Ectodermal cell (in vitro differentiated cells): ENCODE results near the gene GRIK1.

Experiments used
- H3K27ac ChIP-seq: 2 replicates; pipeline ENCODE4 v1.7.0; 2013; ENCODE audit warnings: mild to moderate bottlenecking, low read depth, low read length; ENCODE audit not compliant: insufficient read depth, poor library complexity, severe bottlenecking
- H3K27me3 ChIP-seq: 2 replicates; pipeline ENCODE4 v1.7.0; 2013; ENCODE audit warnings: mild to moderate bottlenecking, low read length; ENCODE audit not compliant: insufficient read depth, control insufficient read depth, poor library complexity, severe bottlenecking
- H3K36me3 ChIP-seq: one replicate; pipeline ENCODE4 v1.7.0; 2013; ENCODE audit warnings: low read length; ENCODE audit not compliant: control insufficient read depth, insufficient read depth
- H3K4me1 ChIP-seq: one replicate; pipeline ENCODE4 v1.7.0; 2013; ENCODE audit warnings: low read length; ENCODE audit not compliant: control insufficient read depth, insufficient read depth
- H3K4me3 ChIP-seq: 2 replicates; pipeline ENCODE4 v1.7.0; 2013; ENCODE audit warnings: low read depth, low read length, control low read depth; ENCODE audit not compliant: insufficient read depth
- H3K9me3 ChIP-seq: 2 replicates; pipeline ENCODE4 v1.7.0; 2013; ENCODE audit warnings: mild to moderate bottlenecking, low read length, moderate library complexity; ENCODE audit not compliant: control insufficient read depth
- WGBS, 2 experiments: methylation state at CpG; one replicate each; pipeline ENCODE4 v1.1.7; 2013; ENCODE audit warnings: missing lambda C conversion rate in 2 of 2; 5-methylcytosine and 5-hydroxymethylcytosine counted together

GRIK1 gene

DNA sequence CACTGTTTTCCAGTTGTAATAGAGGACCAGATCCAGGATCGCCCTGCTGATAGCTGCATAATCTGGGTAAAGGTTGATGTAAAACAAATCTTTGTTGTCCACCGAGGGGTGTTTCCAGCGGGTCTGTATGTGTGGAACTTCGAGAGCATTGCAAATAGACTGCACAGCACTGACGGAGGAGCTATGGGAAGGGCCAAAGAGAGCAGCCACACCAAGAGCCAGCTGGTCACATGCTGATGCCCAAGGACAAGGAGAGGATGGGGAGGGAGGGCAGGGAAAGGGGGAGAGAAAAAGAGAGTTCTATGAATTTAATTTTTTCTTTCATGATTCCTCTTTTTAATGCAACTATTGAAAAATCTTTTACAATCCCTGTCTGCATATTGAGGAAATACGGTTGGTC is 250.0 kb downstream of the GRIK1 start:
- Histone ChIP-seq H3K27ac (no peak overlapping the region), H3K9me3 (no peaks in the 10 kb centered on the region), H3K36me3 (no peaks in the 10 kb centered on the region), H3K4me3 (no peak overlapping the region), H3K4me1 (no peaks in the 10 kb centered on the region), H3K27me3 (no peaks in the 10 kb centered on the region)
- WGBS, 2 experiments = 90 to 93% methylated on average over 5 to 6 of the region's 6 CpGs

DNA sequence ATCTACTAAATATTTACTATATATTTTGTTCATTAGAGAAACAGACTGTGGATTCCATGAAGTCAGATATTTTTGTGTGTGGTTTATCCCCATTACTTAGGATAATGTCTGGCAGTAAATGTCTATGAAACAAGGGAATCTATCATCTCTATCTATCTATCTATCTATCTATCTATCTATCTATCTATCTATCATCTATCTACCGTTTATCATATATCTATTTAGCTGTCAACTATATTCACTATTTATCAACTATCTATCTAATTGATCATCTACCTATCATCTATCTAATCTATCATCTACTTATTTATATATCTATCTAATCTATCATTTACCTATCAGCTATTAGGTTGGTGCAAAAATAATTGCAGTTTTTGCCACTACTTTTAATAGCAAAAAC is 255.7 kb downstream of the GRIK1 start:
- H3K4me3 ChIP-seq = no peak overlapping the region
- no peaks in the 10 kb centered on the region for H3K27me3 ChIP-seq
- H3K9me3 ChIP-seq = no peaks in the 10 kb centered on the region
- 91 to 97% methylated on average over 1 of the region's 1 CpG for WGBS, 2 experiments
- H3K4me1 ChIP-seq = no peaks in the 10 kb centered on the region
- no peak overlapping the region for H3K27ac ChIP-seq
- H3K36me3 ChIP-seq = no peaks in the 10 kb centered on the region

- WGBS, 2 experiments = 89 to 96% methylated on average over 3 of the region's 3 CpGs
- H3K27me3 ChIP-seq = no peaks in the 10 kb centered on the region
Observed at GRCh38 chr21:29682800-29683199, 257.0 kb downstream of the GRIK1 start.

DNA sequence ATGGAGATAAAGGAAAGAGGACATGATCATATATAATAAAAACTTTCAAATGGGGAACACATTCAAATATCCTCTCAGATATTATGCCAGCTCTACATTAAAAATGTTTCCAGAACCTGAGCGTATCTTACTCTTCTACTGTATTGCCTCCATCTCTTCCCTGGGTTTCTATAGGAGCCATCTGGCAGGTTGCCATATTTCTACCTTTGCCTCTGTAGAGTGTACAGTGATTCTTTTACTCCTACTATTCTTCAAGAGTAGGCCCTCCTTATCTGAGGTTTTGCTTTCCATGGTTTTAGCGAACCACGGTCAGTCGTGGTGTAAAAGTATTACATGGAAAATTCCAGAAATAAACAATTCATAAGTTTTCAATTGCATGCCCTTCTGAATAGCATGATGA is 259.5 kb downstream of the GRIK1 start:
- 84 to 85% methylated on average over 4 of the region's 4 CpGs for WGBS, 2 experiments
- H3K9me3 ChIP-seq = no peaks in the 10 kb centered on the region

More at GRCh38 chr21:29682800-29683199, 257.0 kb downstream of the GRIK1 start:
- H3K36me3 ChIP-seq = no peaks in the 10 kb centered on the region
- H3K4me3 ChIP-seq = no peak overlapping the region
- no peaks in the 10 kb centered on the region for H3K4me1 ChIP-seq
- H3K27ac ChIP-seq = no peak overlapping the region
- no peaks in the 10 kb centered on the region for H3K9me3 ChIP-seq

GRCh38 chr21:29678626-29679025 is 261.2 kb downstream of the GRIK1 start:
- 93 to 98% methylated on average over 1 of the region's 1 CpG for WGBS, 2 experiments
- H3K4me3 ChIP-seq = no peak overlapping the region
- no peaks in the 10 kb centered on the region for H3K27me3 ChIP-seq
- no peak overlapping the region for H3K27ac ChIP-seq
- no peaks in the 10 kb centered on the region for H3K9me3 ChIP-seq
- no peaks in the 10 kb centered on the region for H3K4me1 ChIP-seq
- no peaks in the 10 kb centered on the region for H3K36me3 ChIP-seq

More for the DNA sequence above, 259.5 kb downstream of the GRIK1 start:
- H3K4me1 ChIP-seq = no peaks in the 10 kb centered on the region
- no peak overlapping the region for H3K27ac ChIP-seq
- H3K4me3 ChIP-seq = no peak overlapping the region
- H3K36me3 ChIP-seq = no peaks in the 10 kb centered on the region
- H3K27me3 ChIP-seq = no peaks in the 10 kb centered on the region

GRCh38 chr21:29677326-29677725 is 262.5 kb downstream of the GRIK1 start:
- Histone ChIP-seq H3K4me1 (no peaks in the 10 kb centered on the region), H3K4me3 (no peak overlapping the region), H3K36me3 (no peaks in the 10 kb centered on the region), H3K9me3 (no peaks in the 10 kb centered on the region), H3K27me3 (no peaks in the 10 kb centered on the region), H3K27ac (no peak overlapping the region)
- WGBS, 2 experiments = 91 to 97% methylated on average over 4 of the region's 4 CpGs

GRCh38 chr21:29676395-29676794 is 263.4 kb downstream of the GRIK1 start:
- Histone ChIP-seq H3K27ac (no peak overlapping the region), H3K27me3 (no peaks in the 10 kb centered on the region), H3K4me3 (no peak overlapping the region), H3K9me3 (no peaks in the 10 kb centered on the region), H3K36me3 (no peaks in the 10 kb centered on the region), H3K4me1 (no peaks in the 10 kb centered on the region)
- 23 to 38% methylated on average over 3 to 4 of the region's 4 CpGs for WGBS, 2 experiments

- Histone ChIP-seq H3K9me3 (no peaks in the 10 kb centered on the region), H3K27me3 (no peaks in the 10 kb centered on the region), H3K4me1 (no peaks in the 10 kb centered on the region), H3K4me3 (no peak overlapping the region), H3K27ac (no peak overlapping the region), H3K36me3 (no peaks in the 10 kb centered on the region)
- 86 to 100% methylated on average over 1 of the region's 1 CpG for WGBS, 2 experiments
Observed at GRCh38 chr21:29675451-29675850, 264.3 kb downstream of the GRIK1 start.

DNA sequence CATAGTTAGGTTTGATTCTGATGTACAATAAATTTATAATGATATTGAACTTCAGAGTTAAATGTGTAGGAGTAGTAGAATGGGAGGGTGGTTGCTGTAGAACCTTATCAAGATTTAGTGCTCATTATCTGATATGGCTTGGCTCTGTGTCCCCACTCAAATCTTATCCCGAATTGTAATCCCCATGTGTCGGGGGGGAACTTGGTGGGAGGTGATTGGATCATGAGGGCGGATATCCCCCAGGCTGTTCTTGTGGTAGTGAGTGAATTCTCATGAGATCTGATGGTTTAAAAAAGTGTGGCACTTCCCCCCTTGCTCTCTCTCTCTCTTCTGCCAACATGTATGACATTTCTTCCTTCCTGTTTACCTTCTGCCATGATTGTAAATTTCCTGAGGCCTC is 265.5 kb downstream of the GRIK1 start:
- Histone ChIP-seq H3K4me3 (no peak overlapping the region), H3K27ac (no peak overlapping the region), H3K27me3 (no peaks in the 10 kb centered on the region), H3K36me3 (no peaks in the 10 kb centered on the region), H3K9me3 (no peaks in the 10 kb centered on the region), H3K4me1 (no peaks in the 10 kb centered on the region)
- WGBS, 2 experiments = 94 to 97% methylated on average over 3 of the region's 3 CpGs

GRCh38 chr21:29673096-29673610 is 266.6 kb downstream of the GRIK1 start:
- no peaks in the 10 kb centered on the region for H3K4me1 ChIP-seq
- no peaks in the 10 kb centered on the region for H3K27me3 ChIP-seq
- no peak overlapping the region for H3K27ac ChIP-seq
- no peaks in the 10 kb centered on the region for H3K9me3 ChIP-seq
- H3K4me3 ChIP-seq = no peak overlapping the region
- H3K36me3 ChIP-seq = no peaks in the 10 kb centered on the region
- 79 to 91% methylated on average over 4 to 6 of the region's 6 CpGs for WGBS, 2 experiments

- Histone ChIP-seq H3K9me3 (no peaks in the 10 kb centered on the region), H3K27ac (no peak overlapping the region), H3K4me3 (no peak overlapping the region), H3K36me3 (no peaks in the 10 kb centered on the region), H3K27me3 (no peaks in the 10 kb centered on the region), H3K4me1 (no peaks in the 10 kb centered on the region)
- WGBS, 2 experiments = 90 to 93% methylated on average over 3 to 4 of the region's 4 CpGs
Observed at GRCh38 chr21:29671728-29672127, 268.1 kb downstream of the GRIK1 start.
